NCI-H446 (cell line): ENCODE data around the gene OSER1.

ENCODE experiments used
- DNase-seq, 2 experiments: peaks; one replicate each; lab custom pipeline; 2025; lab: John Stamatoyannopoulos, UW

OSER1 gene

GRCh38 chr20:44174996-44175765, 35.4 kb downstream of the OSER1 start:
- DNase-seq, result no peak

- DNase-seq, result no peak
These were observed 36.7 kb downstream of the OSER1 start for GRCh38 chr20:44173846-44174245.

GRCh38 chr20:44173116-44173515, 37.5 kb downstream of the OSER1 start:
- DNase-seq, result no peak

- no peak for DNase-seq
These were observed 38.0 kb downstream of the OSER1 start for GRCh38 chr20:44172572-44172950.

- no peak for DNase-seq
These were observed 38.6 kb downstream of the OSER1 start for GRCh38 chr20:44171775-44172571.

- no peak for DNase-seq
These were observed 39.7 kb downstream of the OSER1 start for GRCh38 chr20:44170816-44171410.

GRCh38 chr20:44167736-44168135, 42.8 kb downstream of the OSER1 start:
- DNase-seq, result no peak

GRCh38 chr20:44166477-44166876, 44.1 kb downstream of the OSER1 start:
- peak in 1 of 2 experiments; percentile 14 for DNase-seq

GRCh38 chr20:44166008-44166407, 44.6 kb downstream of the OSER1 start:
- DNase-seq, result no peak

- DNase-seq, result no peak
These were observed 50.4 kb downstream of the OSER1 start for GRCh38 chr20:44160133-44160532.

- DNase-seq, result no peak
These were observed 50.9 kb downstream of the OSER1 start for GRCh38 chr20:44159711-44160110.

- no peak for DNase-seq
These were observed 51.4 kb downstream of the OSER1 start for GRCh38 chr20:44159125-44159524.

- DNase-seq, result no peak
These were observed 53.5 kb downstream of the OSER1 start for GRCh38 chr20:44157061-44157460.

- DNase-seq, result no peak
These were observed 56.0 kb downstream of the OSER1 start for GRCh38 chr20:44154521-44155001.

GRCh38 chr20:44153636-44154043, 56.9 kb downstream of the OSER1 start:
- DNase-seq, result no peak

- no peak for DNase-seq
These were observed 58.8 kb downstream of the OSER1 start for GRCh38 chr20:44151621-44152416.

- no peak for DNase-seq
These were observed 64.3 kb downstream of the OSER1 start for GRCh38 chr20:44146272-44146671.
